Measurements from ENCODE around the gene SSBP2.

Gene SSBP2

GRCh38 chr5:81590498-81591384 lies 160.2 kb downstream of the SSBP2 start:
- CTCF ChIA-PET = interaction anchor here (1.4 to 1.8 kb wide), 2 partner anchors 9 to 14 kb away, joined by 4 to 6 read pairs; no protein-coding TSS in a partner anchor
- no peak for DNase-seq (ENCODE audit: low read depth, low spot score)
- POLR2A ChIA-PET = no interaction called here
- no peak overlapping the region for H3K4me3 ChIP-seq (ENCODE audit: low read depth, low read length)
- TF ChIP-seq CTCF (IDR thresholded peaks at IDR 0.05; ENCODE audit: insufficient read depth, low read length, missing control alignments) = no peak

- CTCF ChIA-PET = interaction anchor here (0.8 kb wide), 1 partner anchor 647 kb away, joined by 3 read pairs; no protein-coding TSS in a partner anchor
- DNase-seq (ENCODE audit: low read depth, low spot score) = no peak
- no peak for TF ChIP-seq CTCF (IDR thresholded peaks at IDR 0.05; ENCODE audit: insufficient read depth, low read length, missing control alignments)
- POLR2A ChIA-PET = no interaction called here
- no peak overlapping the region for H3K4me3 ChIP-seq (ENCODE audit: low read depth, low read length)
These were observed 171.5 kb downstream of the SSBP2 start for GRCh38 chr5:81579262-81579924.

- DNase-seq (ENCODE audit: low read depth, low spot score) = no peak
- no peak for TF ChIP-seq CTCF (IDR thresholded peaks at IDR 0.05; ENCODE audit: insufficient read depth, low read length, missing control alignments)
- H3K4me3 ChIP-seq (ENCODE audit: low read depth, low read length) = no peak overlapping the region
- ChIA-PET POLR2A (no interaction called here), CTCF (no interaction called here)
These were observed 173.8 kb downstream of the SSBP2 start for GRCh38 chr5:81577091-81577490.

- no peak for TF ChIP-seq CTCF (IDR thresholded peaks at IDR 0.05; ENCODE audit: insufficient read depth, low read length, missing control alignments)
- POLR2A ChIA-PET = no interaction called here
- DNase-seq (ENCODE audit: low read depth, low spot score) = no peak
- CTCF ChIA-PET = interaction anchor here (1.0 kb wide), 1 partner anchor 14 kb away, joined by 4 read pairs; no protein-coding TSS in a partner anchor
- H3K4me3 ChIP-seq (ENCODE audit: low read depth, low read length) = no peak overlapping the region
These were observed 175.0 kb downstream of the SSBP2 start for GRCh38 chr5:81575924-81576323.

GRCh38 chr5:81572201-81572600 lies 178.7 kb downstream of the SSBP2 start:
- CTCF ChIA-PET = no interaction called here
- TF ChIP-seq CTCF (IDR thresholded peaks at IDR 0.05; ENCODE audit: insufficient read depth, low read length, missing control alignments) = no peak

GRCh38 chr5:81558188-81558587 lies 192.7 kb downstream of the SSBP2 start:
- ChIA-PET POLR2A (no interaction called here), CTCF (no interaction called here)
- H3K4me3 ChIP-seq (ENCODE audit: low read depth, low read length) = no peak overlapping the region
- TF ChIP-seq CTCF (IDR thresholded peaks at IDR 0.05; ENCODE audit: insufficient read depth, low read length, missing control alignments) = no peak
- no peak for DNase-seq (ENCODE audit: low read depth, low spot score)

More at GRCh38 chr5:81572201-81572600, 178.7 kb downstream of the SSBP2 start:
- H3K4me3 ChIP-seq (ENCODE audit: low read depth, low read length) = no peak overlapping the region
- DNase-seq (ENCODE audit: low read depth, low spot score) = no peak
- POLR2A ChIA-PET = no interaction called here
